ENCODE measurements around the gene PEX10.
A peak's percentile ranks its signal among the peaks of the same experiment; 100 is the strongest.

PEX10 gene

DNA sequence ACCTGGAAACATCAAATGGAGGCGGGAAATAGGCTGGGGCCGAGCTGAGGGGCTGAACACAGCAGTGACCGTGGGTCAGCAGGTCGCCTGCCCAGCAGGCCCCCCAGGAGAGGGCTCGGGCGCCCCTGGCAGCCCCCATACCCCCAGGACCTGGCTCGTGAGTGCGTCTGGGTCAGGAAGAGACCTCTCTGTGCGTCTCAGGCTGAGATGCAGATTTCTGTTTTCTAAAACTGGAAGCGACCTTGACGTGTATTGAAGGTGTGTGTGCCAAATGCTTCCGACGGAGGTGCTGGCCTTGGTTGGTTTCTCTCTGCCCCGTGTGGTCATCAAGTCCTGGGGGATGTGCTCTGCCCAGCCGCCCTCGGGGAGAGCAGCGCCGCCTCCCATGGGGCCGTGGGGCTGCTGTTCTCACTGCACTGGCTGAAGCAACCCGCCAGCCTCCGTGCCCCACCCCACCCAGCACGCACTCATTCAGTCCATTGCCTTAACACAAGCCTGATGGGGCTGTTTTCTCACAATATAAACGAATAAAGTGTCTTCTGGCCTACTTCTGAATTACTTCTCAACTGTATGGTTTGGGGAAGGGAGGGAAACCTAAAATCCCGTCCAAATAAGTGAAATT is 7.4 kb downstream of the PEX10 start:
- no peak for DNase-seq (ENCODE audit: low read depth, low spot score)

DNA sequence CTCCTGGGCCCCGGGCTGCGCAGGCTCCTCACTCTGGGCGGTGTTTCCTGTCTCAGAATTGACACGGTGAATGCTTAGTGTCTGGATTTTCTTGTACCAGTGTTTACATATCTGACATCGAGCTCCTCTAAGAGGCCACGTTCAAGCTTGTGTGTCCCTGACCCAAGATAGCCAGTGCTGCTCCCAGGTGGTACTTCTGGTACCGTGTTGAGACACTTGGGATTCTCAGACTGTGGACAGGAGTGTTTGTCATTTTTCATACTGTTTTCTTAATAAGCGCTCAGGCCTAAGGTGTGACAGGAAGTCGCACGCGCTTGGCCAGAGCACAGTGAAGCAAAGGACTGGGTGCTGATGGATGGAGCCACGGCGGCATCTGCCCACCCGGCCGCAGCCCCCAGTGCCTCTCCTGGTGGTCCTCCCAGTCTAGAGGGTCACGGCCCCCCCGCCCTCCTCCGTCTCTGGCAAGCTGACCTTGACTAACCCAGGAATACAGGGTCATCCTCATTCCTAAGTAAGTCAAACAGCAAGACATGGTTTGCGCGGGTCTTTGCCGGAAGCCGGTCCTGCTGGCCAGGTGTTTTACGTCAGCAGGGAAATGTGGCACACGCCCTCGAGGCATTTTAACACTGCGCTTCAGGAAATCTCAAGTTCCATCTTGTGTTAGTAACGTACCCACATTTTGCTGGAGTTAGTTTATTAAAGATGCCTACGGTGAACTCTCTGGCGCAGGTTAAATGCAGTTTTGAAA is 8.0 kb downstream of the PEX10 start:
- no peak for DNase-seq (ENCODE audit: low read depth, low spot score)

DNA sequence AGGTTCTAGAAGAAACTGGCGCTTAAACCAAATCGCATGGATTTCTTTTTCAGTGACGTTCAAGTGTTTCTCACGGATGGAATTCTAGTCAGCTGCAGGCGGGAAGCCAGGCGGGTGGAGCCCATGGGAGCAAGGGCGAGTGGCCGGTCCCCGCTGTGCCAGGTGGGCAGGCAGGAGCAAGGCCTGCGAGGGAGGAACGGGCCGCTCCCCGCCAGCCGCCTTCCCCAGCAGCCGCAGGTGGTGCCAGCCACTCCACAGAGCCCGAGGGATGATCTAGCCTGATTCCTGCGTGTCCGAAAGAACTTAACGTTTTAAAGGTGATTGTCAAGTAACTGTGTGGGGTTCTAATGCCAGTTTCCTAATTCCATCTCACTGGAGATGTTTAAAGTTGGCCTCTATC is 9.1 kb downstream of the PEX10 start:
- no peak for DNase-seq (ENCODE audit: low read depth, low spot score)

DNA sequence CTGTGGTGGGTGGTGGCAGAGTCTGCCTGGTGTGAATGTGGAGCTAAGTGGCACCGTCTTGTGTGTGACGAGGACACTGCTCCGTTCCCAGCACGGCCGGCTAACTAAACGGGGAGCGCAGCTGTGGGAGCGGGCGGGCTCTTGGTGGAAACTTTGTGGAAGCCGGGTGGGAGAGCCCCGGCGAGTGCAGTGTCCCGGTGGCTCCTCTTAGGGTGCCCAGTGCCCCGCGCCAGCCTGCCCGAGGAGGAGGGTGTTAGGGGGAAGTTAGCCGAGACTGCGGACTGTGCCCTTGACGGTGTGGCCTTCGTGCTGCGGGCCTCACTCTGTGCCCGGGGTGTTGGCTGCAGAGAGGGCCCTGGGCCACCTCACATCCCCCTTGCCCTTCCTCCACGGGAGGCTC is 9.9 kb downstream of the PEX10 start:
- no peak for DNase-seq (ENCODE audit: low read depth, low spot score)

DNA sequence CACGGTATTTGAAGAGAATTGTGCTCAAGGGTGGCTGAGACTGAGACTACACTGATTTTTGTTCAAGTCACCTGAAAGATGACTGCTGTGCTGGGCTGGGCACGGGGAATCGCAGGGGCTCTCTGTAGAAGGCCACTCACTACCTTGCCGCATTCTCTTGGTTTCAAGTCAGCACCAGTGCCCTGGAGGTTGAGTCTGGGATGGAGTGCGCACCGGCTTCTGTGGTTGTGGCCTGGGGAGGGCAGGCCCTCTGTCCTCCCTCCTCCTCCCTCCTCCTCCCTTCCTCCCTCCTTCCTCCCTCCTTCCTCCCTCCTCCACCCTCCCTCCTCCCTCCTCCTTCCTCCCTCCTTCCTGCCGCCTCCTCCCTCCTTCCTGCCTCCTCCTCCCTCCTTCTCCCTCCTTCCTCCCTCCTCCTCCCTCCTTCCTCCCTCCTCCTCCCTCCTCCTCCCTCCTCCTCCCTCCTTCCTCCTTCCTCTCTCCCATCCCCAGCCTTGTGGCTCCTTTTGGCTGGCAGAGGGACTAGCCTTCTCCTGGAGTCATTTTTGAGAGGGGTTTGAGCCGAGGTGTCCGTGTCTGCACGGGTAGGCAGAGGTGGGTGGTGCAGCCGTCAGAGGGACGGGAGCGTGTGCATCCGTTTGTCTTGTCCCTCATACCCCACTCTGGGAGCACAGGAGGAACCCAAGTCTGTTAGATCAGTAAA is 11.3 kb downstream of the PEX10 start:
- DNase-seq (ENCODE audit: low read depth, low spot score): no peak

DNA sequence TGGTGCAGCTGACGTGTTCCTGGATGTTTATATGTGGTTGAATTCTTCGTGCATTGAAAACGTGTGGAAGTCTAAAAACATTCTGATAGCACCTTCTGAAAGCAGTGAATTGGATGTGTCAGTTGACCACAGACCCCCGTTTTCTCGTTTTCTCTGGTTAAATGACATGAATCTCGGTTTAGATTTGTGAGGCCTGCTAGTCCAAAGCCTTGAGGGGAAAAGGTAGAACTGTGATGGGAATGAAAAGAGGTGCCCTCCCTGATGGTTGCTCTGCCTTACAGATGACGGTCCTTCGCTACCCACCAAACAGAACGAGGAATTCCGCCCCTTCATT is 11.8 kb downstream of the PEX10 start:
- DNase-seq (ENCODE audit: low read depth, low spot score): no peak

DNA sequence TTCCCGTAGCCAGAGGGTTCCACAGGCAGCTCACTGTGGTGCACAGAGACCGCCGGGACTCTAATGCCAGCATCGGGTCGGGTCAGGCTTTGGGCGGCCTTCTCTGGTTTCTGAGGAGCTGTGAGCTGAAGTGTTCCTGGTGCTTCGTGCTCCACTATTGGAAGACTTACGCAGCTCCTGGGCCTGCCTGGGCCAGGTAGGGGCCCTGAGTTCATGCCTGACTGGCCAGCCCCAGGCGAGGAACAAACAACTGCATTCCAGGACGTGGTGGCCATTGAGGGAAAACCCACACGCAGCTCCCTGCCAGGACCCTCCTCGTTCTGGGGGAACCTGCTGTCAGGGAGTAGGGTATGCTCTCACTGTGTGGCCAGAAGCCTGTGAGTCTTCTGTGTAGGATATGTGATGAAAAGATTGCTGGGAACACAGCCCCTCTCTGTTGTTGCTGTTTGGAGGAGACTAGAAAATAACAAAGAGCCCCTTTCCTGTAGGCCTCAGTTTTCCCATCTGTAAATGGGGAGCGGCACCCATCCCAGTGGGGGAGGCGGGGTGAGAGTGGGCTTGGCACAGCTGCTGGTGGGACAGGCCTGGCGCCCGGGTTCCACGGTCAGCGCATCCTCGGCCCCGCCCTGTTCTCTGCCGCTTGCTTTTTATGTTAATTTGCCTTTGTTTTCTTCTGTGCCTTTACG is 12.3 kb downstream of the PEX10 start:
- no peak for DNase-seq (ENCODE audit: low read depth, low spot score)

DNA sequence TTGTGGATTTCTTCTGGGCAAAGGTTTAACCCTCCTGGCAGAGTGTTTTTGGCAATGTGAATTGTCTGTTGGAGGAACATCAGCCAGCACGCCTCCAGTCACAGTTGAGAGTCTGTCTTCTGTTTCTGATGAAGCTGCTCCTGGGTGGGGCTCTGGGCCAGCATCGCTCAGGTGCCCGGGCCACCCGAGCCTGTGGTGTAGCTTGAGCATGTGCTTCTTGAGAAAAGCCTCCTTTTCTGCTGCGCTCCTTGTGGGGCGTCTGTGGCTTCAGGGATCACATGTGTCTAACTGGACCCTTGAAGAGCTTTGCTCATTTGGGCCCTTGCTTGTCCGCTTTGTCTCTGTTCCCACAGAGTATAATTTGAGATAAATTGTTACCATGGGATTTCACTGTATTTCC is 13.5 kb downstream of the PEX10 start:
- DNase-seq (ENCODE audit: low read depth, low spot score): no peak

DNA sequence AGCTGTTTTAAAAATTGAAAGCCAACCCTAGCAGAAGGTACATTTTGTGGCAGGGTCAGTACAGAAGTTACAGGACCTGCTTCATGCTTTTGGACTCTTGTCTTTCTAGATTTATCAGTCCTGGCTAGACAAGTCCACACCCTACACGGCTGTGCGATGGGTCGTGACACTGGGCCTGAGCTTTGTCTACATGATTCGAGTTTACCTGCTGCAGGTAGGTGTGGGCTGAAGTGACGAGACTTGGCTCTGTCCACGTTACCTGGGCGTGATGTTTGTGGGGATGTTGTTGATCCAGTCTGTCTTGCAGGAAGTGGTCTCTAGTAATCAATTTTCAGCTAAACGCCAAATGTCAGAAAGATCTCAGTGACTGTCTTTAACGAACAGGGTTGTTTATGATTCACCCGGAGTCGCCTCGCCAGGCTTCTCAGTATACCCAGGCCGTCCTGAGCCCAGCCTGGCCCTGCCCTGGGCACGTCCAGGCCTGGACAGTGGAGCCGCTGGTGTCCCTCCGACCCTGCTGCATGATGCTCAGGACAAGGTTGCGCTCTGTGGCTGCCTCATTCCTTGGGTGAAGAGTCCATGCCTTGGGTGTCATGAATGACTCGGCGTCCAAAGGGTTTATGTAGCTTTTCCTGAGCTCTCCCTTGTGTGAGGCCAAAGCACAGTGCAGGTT is 15.2 kb downstream of the PEX10 start:
- no peak for DNase-seq (ENCODE audit: low read depth, low spot score)

DNA sequence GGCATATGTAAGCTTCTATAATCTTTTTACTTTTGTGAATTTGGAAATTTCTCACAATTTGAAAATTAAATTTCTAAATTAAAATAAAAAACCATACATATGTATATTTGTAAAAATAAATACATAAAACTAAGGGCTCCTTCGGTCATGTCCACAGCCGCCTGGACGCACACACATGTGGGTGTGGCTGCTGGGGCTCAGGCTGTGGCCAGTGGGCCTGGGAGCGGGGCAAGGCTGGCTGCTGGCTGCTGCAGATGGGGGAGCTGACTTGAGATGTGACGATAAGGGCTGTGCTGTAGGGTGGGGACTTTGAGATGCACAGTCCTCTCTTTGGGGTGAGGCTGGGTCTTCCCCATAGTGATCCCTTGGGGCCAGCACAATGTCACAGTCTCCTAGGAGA is 15.9 kb downstream of the PEX10 start:
- DNase-seq (ENCODE audit: low read depth, low spot score): no peak

DNA sequence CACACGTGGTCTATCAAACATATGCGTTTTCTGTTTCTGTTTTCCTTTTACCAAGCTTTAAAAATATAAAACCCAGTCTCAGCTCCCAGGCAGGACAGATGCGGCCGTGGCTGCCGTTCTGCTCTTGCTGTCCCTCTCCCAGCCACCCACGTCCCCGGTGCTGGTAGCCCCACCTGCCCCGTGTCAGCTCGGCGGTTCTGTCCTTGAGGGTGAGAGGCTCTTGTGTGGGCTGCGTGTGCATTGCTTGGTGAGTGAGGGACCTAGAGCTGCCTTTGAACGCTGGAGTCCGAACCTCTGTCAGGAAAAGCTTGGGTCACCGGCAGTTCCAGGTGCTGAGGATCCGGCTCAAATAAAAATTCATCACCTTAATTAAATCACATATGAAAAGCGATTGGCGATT is 16.3 kb downstream of the PEX10 start:
- no peak for DNase-seq (ENCODE audit: low read depth, low spot score)

DNA sequence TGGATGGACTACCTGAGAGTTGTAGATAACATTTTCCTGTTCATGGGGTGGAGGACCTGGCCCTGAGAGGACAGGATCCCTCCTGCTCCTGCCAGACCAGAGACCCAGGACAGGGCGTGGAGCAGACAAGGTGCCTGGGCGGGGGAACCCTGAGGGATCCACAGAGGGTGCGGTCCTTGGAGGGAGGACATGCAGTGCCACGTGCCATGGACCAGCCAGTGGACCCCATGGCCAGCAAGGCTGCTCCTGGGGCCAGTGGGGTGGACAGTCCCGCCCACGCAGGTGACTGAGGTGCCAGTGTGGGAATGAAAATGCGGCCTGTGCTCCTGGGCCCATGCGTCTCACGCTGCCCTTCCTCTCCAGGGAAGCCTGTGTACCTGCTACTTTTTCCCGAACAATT is 17.1 kb downstream of the PEX10 start:
- DNase-seq (ENCODE audit: low read depth, low spot score): no peak

DNA sequence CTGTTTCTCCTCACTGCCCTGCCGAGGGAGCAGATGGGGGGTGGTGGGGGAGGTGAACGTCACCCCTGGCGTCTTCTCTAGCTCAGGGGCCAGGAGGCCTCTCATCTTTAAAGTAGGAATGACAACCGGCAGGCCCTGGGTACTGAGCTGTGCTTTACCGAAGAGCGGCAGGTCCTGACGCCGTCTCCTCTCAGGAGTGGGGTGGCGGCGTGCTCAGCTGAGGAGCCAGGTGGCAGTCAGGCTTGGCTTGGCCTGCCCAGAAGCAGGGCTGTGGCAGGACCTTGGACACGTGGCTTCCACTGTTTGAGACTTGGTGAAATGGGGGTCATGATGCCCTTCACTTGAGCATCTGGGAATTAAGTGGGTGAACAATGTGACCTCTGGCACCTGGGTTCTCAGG is 17.6 kb downstream of the PEX10 start:
- DNase-seq (ENCODE audit: low read depth, low spot score): no peak

DNA sequence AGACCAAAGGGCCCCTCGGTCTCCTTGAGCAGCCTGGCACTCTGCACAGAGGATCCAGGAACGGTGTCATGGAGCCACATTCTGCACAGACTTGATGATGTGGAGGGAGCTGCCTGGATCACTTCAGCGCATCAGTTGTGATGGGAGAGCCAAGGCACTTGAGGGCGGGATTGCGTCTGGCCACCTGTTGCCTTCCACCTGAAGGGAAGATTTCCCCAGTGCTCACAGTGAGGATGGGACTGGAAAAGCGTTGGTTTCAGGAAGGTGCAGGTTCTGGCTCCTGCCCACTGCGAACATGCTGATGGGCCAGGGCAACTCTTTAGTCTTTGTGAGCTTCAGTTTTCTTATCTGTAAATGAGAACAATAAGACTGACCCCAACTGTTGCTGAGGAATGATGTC is 18.1 kb downstream of the PEX10 start:
- no peak for DNase-seq (ENCODE audit: low read depth, low spot score)

DNA sequence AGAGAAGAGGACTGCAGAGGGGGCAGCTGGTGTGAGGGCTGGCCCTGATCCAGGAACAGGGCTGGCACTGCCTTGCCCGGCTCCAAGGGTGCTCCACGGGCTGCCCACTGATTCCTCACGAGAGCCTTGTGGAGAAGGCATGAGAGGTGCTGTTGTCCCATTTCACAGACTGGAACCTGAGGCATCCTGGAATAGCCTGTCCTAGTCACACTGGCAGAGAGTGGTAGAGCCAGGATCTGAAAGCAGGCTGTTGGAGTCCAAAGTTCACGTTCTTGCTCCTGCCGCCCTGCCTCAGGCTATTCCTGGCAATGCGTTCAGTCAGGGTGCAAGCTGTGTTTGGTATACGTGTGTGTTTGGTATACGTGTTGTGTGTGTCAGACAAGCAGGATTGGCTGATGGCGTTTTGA is 18.9 kb downstream of the PEX10 start:
- no peak for DNase-seq (ENCODE audit: low read depth, low spot score)

DNA sequence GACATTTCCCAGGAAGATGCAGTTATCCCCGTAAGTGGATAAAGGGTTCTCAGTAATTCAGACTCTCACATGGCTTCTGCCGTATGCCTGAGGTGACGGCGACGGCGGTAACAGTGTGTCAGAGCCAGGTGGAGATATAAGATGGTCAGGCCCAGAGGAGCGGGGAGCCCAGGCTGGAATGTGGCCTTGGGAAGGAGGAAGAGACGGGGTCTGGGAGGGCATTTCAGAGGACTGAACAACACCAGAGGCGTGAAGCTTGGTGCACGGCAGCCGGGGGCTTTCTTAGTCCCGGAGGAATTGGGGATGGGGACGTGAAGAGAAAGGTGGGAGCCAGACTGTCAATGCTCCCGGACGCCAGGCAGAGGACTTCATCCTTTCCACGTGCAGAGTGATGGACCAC is 19.7 kb downstream of the PEX10 start:
- DNase-seq (ENCODE audit: low read depth, low spot score): no peak

DNA sequence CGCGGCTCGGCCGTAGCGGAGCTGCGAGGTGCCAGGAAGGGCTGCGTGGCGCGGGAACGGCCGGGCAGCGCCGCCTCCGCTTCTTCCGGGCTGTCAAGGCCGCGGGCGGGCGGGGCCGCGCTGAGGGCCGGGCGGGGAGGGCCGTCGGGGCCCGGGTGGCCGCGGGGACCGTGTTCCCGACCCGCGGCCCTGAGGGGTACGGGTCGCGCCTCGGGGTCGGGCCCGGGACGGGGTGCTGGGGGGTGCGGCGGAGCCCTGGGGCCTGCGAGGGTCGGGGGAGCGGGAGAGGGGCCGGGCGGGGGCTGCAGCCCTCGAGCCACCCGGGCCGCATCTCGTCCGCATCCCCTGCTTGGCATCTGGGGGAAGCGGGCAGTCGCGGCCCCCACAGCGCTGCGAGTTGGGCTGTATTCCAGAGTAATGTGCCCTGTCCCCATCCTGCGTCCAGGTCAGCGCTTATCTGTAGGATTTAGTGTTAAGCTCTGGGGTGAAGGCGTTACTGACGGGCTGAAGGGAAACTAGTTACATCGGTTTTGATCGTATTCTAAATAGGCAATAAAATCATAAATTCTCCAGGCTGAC is 20.3 kb downstream of the PEX10 start:
- no peak for DNase-seq (ENCODE audit: low read depth, low spot score)

DNA sequence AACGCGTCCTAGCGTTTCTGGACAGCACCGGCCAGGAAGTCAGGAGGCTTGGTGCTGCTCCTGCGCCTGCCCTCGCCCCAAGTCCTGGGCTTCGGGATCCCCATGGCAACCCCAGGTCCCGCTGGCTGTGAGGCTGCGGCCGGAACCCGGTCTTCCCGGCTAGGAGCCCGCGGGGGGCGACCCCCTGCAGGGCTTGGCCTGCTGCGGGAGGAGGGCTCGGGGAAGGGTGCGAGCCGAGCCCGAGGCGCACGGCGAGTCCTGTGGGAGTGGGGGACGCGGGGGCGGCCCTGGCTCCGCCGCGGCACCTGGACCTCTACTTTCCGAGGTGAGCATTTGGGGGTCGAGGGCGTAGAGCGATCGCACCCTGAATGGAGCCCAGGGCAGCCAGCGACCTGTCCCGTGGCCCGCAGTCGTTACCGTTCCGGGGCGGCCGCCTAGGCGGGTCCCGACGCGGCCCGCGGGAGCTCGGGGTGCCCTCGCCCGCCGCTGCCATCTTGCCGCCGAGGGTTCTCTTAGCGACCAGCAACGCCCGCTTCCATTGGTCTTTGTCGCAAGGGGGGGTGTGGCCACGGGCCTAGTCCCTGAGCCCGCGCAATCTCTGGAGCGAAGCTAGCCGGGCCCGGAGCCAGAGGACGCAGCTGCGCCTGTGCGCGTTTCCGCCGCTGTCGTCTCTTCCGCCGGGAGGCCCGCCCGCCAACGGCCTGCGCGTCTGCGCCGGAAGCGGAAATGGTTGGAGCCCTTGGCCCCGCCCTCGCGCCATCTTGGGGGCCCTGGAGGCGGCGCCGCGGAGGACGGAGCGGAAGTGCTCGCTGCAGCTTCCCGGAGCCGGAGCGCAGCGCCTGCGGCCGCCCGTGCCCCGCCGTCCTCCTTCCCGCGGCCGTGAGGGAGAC is 21.1 kb downstream of the PEX10 start, which contains the start of the genes MORN1 and RER1:
MORN1 (minus strand) TSS at position 514 of the 890 bp plus-strand sequence; CDS start at position 493, 21 bp downstream.
RER1 (plus strand) TSS at position 801 of the 890 bp plus-strand sequence. CDS start 3,950 bp downstream, outside the sequence.
- peak; percentile 96 for DNase-seq (ENCODE audit: low read depth, low spot score)

DNA sequence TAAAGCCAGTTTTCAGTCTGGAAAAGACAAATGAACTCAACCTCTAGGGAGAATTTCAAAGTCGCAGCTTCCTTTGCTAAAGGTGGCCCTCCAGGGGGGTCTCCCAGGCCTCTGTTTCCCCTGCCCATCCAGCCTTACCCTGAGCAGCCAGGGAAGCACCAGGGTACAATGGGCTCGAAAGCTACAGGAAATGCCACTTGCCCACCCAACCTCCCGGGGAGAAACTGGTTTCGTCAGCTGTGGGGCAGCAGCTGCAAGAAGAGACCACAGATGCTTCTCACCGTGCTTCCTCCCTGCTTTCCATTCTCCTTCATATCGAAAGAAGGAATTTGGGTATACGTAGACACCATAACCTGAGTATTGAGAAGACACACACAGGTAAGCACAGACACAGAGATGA is 22.7 kb downstream of the PEX10 start:
- no peak for DNase-seq (ENCODE audit: low read depth, low spot score)
